ENCODE results near the gene PROM1. TPM values are rescaled to one million over a fixed set of nuclear protein-coding genes. Genes with fewer than 3 reads are reported as not detected.

The PROM1 gene
- total and polyA plus RNA-seq, 2 experiments from 2014 or later = 36.6 to 66.6 TPM

DNA sequence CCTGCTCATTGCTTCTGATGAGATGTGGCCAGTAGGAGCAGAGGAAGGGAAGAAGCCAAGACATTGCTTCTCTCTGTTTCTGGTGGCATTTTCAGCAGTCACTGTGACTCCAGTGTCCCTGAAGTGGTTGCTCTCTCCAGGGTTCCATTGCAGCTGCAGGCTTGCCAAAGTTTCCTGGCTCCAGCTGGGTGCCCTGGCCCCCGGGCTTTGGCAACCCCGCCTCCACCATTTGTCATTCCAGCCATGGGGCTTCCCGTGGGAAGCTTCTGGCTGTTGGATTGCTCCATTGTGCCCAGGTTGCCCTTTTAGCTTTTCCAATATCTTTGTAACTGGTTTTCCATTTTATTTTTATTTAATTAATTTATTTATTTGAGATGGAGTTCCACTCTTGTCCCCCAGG, 158.0 kb downstream of the PROM1 start:
- peaks cover 1% of the 10 kb centered on the region for H3K27me3 Mint-ChIP-seq (ENCODE audit: insufficient read depth, low read depth, poor library complexity)
- no peaks in the 10 kb centered on the region for H3K27me3 ChIP-seq (ENCODE audit: insufficient read depth)
- TF ChIP-seq, protein P1, sequence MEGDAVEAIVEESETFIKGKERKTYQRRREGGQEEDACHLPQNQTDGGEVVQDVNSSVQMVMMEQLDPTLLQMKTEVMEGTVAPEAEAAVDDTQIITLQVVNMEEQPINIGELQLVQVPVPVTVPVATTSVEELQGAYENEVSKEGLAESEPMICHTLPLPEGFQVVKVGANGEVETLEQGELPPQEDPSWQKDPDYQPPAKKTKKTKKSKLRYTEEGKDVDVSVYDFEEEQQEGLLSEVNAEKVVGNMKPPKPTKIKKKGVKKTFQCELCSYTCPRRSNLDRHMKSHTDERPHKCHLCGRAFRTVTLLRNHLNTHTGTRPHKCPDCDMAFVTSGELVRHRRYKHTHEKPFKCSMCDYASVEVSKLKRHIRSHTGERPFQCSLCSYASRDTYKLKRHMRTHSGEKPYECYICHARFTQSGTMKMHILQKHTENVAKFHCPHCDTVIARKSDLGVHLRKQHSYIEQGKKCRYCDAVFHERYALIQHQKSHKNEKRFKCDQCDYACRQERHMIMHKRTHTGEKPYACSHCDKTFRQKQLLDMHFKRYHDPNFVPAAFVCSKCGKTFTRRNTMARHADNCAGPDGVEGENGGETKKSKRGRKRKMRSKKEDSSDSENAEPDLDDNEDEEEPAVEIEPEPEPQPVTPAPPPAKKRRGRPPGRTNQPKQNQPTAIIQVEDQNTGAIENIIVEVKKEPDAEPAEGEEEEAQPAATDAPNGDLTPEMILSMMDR (conservative IDR thresholded peaks at IDR 0.05; ENCODE audit: low read depth in 2 of 2) = no peak
- TF ChIP-seq NANOG (IDR thresholded peaks at IDR 0.05; ENCODE audit: borderline replicate concordance) = no peak
- TF ChIP-seq, protein P2, sequence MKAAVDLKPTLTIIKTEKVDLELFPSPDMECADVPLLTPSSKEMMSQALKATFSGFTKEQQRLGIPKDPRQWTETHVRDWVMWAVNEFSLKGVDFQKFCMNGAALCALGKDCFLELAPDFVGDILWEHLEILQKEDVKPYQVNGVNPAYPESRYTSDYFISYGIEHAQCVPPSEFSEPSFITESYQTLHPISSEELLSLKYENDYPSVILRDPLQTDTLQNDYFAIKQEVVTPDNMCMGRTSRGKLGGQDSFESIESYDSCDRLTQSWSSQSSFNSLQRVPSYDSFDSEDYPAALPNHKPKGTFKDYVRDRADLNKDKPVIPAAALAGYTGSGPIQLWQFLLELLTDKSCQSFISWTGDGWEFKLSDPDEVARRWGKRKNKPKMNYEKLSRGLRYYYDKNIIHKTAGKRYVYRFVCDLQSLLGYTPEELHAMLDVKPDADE (IDR thresholded peaks at IDR 0.05) = no peak
- no peak for TF ChIP-seq POLR2AphosphoS5 (IDR thresholded peaks at IDR 0.05; ENCODE audit: low read depth)
- no peak for TF ChIP-seq ZNF114 (CRISPR knock-in tag; IDR thresholded peaks at IDR 0.05)
- no peak for TF ChIP-seq ZNF331 (CRISPR knock-in tag; IDR thresholded peaks at IDR 0.05; ENCODE audit: low read depth)
- no peak for TF ChIP-seq CREB1 (CRISPR knock-in tag; IDR thresholded peaks at IDR 0.05; ENCODE audit: low read depth)
- TF ChIP-seq, protein P3, sequence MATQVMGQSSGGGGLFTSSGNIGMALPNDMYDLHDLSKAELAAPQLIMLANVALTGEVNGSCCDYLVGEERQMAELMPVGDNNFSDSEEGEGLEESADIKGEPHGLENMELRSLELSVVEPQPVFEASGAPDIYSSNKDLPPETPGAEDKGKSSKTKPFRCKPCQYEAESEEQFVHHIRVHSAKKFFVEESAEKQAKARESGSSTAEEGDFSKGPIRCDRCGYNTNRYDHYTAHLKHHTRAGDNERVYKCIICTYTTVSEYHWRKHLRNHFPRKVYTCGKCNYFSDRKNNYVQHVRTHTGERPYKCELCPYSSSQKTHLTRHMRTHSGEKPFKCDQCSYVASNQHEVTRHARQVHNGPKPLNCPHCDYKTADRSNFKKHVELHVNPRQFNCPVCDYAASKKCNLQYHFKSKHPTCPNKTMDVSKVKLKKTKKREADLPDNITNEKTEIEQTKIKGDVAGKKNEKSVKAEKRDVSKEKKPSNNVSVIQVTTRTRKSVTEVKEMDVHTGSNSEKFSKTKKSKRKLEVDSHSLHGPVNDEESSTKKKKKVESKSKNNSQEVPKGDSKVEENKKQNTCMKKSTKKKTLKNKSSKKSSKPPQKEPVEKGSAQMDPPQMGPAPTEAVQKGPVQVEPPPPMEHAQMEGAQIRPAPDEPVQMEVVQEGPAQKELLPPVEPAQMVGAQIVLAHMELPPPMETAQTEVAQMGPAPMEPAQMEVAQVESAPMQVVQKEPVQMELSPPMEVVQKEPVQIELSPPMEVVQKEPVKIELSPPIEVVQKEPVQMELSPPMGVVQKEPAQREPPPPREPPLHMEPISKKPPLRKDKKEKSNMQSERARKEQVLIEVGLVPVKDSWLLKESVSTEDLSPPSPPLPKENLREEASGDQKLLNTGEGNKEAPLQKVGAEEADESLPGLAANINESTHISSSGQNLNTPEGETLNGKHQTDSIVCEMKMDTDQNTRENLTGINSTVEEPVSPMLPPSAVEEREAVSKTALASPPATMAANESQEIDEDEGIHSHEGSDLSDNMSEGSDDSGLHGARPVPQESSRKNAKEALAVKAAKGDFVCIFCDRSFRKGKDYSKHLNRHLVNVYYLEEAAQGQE (IDR thresholded peaks at IDR 0.05; ENCODE audit: unreplicated experiment) = no peak
- TF ChIP-seq, protein P4, sequence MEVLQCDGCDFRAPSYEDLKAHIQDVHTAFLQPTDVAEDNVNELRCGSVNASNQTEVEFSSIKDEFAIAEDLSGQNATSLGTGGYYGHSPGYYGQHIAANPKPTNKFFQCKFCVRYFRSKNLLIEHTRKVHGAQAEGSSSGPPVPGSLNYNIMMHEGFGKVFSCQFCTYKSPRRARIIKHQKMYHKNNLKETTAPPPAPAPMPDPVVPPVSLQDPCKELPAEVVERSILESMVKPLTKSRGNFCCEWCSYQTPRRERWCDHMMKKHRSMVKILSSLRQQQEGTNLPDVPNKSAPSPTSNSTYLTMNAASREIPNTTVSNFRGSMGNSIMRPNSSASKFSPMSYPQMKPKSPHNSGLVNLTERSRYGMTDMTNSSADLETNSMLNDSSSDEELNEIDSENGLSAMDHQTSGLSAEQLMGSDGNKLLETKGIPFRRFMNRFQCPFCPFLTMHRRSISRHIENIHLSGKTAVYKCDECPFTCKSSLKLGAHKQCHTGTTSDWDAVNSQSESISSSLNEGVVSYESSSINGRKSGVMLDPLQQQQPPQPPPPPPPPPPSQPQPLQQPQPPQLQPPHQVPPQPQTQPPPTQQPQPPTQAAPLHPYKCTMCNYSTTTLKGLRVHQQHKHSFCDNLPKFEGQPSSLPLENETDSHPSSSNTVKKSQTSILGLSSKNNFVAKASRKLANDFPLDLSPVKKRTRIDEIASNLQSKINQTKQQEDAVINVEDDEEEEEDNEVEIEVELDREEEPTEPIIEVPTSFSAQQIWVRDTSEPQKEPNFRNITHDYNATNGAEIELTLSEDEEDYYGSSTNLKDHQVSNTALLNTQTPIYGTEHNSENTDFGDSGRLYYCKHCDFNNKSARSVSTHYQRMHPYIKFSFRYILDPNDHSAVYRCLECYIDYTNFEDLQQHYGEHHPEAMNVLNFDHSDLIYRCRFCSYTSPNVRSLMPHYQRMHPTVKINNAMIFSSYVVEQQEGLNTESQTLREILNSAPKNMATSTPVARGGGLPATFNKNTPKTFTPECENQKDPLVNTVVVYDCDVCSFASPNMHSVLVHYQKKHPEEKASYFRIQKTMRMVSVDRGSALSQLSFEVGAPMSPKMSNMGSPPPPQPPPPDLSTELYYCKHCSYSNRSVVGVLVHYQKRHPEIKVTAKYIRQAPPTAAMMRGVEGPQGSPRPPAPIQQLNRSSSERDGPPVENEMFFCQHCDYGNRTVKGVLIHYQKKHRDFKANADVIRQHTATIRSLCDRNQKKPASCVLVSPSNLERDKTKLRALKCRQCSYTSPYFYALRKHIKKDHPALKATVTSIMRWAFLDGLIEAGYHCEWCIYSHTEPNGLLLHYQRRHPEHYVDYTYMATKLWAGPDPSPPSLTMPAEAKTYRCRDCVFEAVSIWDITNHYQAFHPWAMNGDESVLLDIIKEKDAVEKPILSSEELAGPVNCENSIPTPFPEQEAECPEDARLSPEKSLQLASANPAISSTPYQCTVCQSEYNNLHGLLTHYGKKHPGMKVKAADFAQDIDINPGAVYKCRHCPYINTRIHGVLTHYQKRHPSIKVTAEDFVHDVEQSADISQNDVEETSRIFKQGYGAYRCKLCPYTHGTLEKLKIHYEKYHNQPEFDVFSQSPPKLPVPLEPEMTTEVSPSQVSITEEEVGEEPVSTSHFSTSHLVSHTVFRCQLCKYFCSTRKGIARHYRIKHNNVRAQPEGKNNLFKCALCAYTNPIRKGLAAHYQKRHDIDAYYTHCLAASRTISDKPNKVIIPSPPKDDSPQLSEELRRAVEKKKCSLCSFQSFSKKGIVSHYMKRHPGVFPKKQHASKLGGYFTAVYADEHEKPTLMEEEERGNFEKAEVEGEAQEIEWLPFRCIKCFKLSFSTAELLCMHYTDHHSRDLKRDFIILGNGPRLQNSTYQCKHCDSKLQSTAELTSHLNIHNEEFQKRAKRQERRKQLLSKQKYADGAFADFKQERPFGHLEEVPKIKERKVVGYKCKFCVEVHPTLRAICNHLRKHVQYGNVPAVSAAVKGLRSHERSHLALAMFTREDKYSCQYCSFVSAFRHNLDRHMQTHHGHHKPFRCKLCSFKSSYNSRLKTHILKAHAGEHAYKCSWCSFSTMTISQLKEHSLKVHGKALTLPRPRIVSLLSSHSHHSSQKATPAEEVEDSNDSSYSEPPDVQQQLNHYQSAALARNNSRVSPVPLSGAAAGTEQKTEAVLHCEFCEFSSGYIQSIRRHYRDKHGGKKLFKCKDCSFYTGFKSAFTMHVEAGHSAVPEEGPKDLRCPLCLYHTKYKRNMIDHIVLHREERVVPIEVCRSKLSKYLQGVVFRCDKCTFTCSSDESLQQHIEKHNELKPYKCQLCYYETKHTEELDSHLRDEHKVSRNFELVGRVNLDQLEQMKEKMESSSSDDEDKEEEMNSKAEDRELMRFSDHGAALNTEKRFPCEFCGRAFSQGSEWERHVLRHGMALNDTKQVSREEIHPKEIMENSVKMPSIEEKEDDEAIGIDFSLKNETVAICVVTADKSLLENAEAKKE (CRISPR knock-in tag; IDR thresholded peaks at IDR 0.05) = no peak
- no peak for TF ChIP-seq STAT1 (IDR thresholded peaks at IDR 0.05; ENCODE audit: unreplicated experiment)
- TF ChIP-seq EZH2 (IDR thresholded peaks at IDR 0.05; ENCODE audit: low read depth, unreplicated experiment) = no peak
- no peak for TF ChIP-seq EZH2phosphoT487 (IDR thresholded peaks at IDR 0.05; ENCODE audit: unreplicated experiment)
- no peak for TF ChIP-seq JUNB (IDR thresholded peaks at IDR 0.05; ENCODE audit: unreplicated experiment)
- no peaks in the 10 kb centered on the region for H3K36me3 ChIP-seq (ENCODE audit: insufficient read depth)
- no peak overlapping the region for H3K27ac ChIP-seq (ENCODE audit: low read depth)
- H3K9me3 Mint-ChIP-seq = no peaks in the 10 kb centered on the region
- no peaks in the 10 kb centered on the region for H3K4me1 ChIP-seq (ENCODE audit: insufficient read depth)
- H3K4me2 ChIP-seq = no peak overlapping the region
- no peaks in the 10 kb centered on the region for H3K36me3 Mint-ChIP-seq (ENCODE audit: low read depth)
- H3K9me2 ChIP-seq (ENCODE audit: insufficient read depth) = no peaks in the 10 kb centered on the region; the same call in 1 of the 2 replicates
- no peaks in the 10 kb centered on the region for H3K4me1 Mint-ChIP-seq
- no peaks in the 10 kb centered on the region for H4K20me1 ChIP-seq (replicated peaks; ENCODE audit: insufficient read depth)
- no peak overlapping the region for H3K27ac Mint-ChIP-seq
- DNase-seq (ENCODE audit: low spot score) (no peak), ATAC-seq (no peak)
- H3K4me3 ChIP-seq = no peak overlapping the region
- H3F3A ChIP-seq (replicated peaks; ENCODE audit: low read depth) = no peaks in the 10 kb centered on the region
- peak overlapping the region; percentile 74; the same call in 1 of the 2 replicates for H2AFZ ChIP-seq
- H3K79me2 ChIP-seq (replicated peaks; ENCODE audit: insufficient read depth) = no peaks in the 10 kb centered on the region
- H3K4me3 Mint-ChIP-seq = no peak overlapping the region
